Smooth muscle cell (in vitro differentiated cells): ENCODE measurements around the gene SIX4. TPM values are rescaled to one million over a fixed set of nuclear protein-coding genes. Genes with fewer than 3 reads are reported as not detected.

Experiments used
- DNase-seq: peaks from one replicate; lab custom pipeline; 2025; ENCODE audit not compliant: unreplicated experiment; lab: John Stamatoyannopoulos, UW
- H2AFZ ChIP-seq: fragments of 200-600 bp; sonication (generic); 2 replicates; pipeline ENCODE4 v1.6.0; 2016; ENCODE audit warnings: antibody characterized with exemption, low read depth, mild to moderate bottlenecking
- H3F3A ChIP-seq: fragments of 200-600 bp; sonication (generic); 2 replicates; pipeline ENCODE4 v1.6.0; 2017; ENCODE audit warnings: antibody characterized with exemption, low read depth
- H3K27ac ChIP-seq: fragments of 200-600 bp; sonication (generic); 2 replicates; pipeline ENCODE4 v1.5.1; 2016; ENCODE audit warnings: low read depth, mild to moderate bottlenecking
- H3K27me3 ChIP-seq: fragments of 200-600 bp; sonication (generic); 2 replicates; pipeline ENCODE4 v1.6.1; 2016; ENCODE audit warnings: low read depth, mild to moderate bottlenecking
- H3K36me3 ChIP-seq: fragments of 200-600 bp; sonication (generic); 2 replicates; pipeline ENCODE4 v1.5.1; 2016; ENCODE audit warnings: low read depth
- H3K4me1 ChIP-seq: fragments of 200-600 bp; sonication (generic); 2 replicates; pipeline ENCODE4 v1.5.1; 2016; ENCODE audit warnings: low read depth
- H3K4me2 ChIP-seq: fragments of 200-600 bp; sonication (generic); 2 replicates; pipeline ENCODE4 v1.6.0; 2016; ENCODE audit warnings: mild to moderate bottlenecking
- H3K4me3 ChIP-seq: fragments of 200-600 bp; sonication (generic); 2 replicates; pipeline ENCODE4 v1.5.1; 2016; ENCODE audit warnings: mild to moderate bottlenecking
- H3K79me2 ChIP-seq: fragments of 200-600 bp; sonication (generic); 2 replicates; pipeline ENCODE4 v1.6.0; 2016; ENCODE audit warnings: low read depth, mild to moderate bottlenecking
- H3K9ac ChIP-seq: fragments of 200-600 bp; sonication (generic); 2 replicates; pipeline ENCODE4 v1.6.0; 2016; ENCODE audit warnings: low read depth
- H3K9me3 ChIP-seq: fragments of 200-600 bp; sonication (generic); replicated peaks from 2 replicates; pipeline ENCODE4 v1.5.1; 2016; ENCODE audit warnings: low read depth
- H4K20me1 ChIP-seq: fragments of 200-600 bp; sonication (generic); 2 replicates; pipeline ENCODE4 v1.6.0; 2016; ENCODE audit warnings: low read depth
- WGBS: methylation state at CpG from one replicate; pipeline ENCODE4 v1.1.7; 2016; ENCODE audit warnings: low lambda C conversion rate; 5-methylcytosine and 5-hydroxymethylcytosine counted together
- polyA plus RNA-seq: library from polyadenylated mRNA; unstranded; fragments of >200 nt; fragmentation: Nextera tagmentation; extraction: Ambion mirVana; gene quantifications from 2 replicates; pipeline ENCODE4 v1.2.1, GENCODE V29; 2016
- total RNA-seq: library from RNA; depleted of rRNA; stranded (reverse); fragments of >200 nt; gene quantifications from 2 replicates; pipeline ENCODE4 v1.2.3, GENCODE V29; 2014
- TF ChIP-seq, protein P1 (sequence below): fragments of 200-600 bp; sonication (generic); IDR thresholded peaks from 2 replicates; pipeline ENCODE4 v1.5.1; 2017; ENCODE audit warnings: borderline replicate concordance, mild to moderate bottlenecking, antibody characterized with exemption; ENCODE audit not compliant: insufficient read depth, poor library complexity, severe bottlenecking

The SIX4 gene
- total and polyA plus RNA-seq, 2 experiments from 2014 or later = 2.1 to 13.3 TPM

- Histone ChIP-seq H3K27me3 (no peaks in the 10 kb centered on the region), H3K4me3 (no peak overlapping the region), H3K9ac (no peak overlapping the region), H2AFZ (no peak overlapping the region), H4K20me1 (no peaks in the 10 kb centered on the region), H3K36me3 (no peaks in the 10 kb centered on the region), H3K9me3 (no peaks in the 10 kb centered on the region), H3F3A (no peaks in the 10 kb centered on the region), H3K4me2 (no peak overlapping the region), H3K79me2 (no peaks in the 10 kb centered on the region), H3K27ac (no peak overlapping the region), H3K4me1 (peaks cover 8% of the 10 kb centered on the region)
- TF ChIP-seq, protein P1, sequence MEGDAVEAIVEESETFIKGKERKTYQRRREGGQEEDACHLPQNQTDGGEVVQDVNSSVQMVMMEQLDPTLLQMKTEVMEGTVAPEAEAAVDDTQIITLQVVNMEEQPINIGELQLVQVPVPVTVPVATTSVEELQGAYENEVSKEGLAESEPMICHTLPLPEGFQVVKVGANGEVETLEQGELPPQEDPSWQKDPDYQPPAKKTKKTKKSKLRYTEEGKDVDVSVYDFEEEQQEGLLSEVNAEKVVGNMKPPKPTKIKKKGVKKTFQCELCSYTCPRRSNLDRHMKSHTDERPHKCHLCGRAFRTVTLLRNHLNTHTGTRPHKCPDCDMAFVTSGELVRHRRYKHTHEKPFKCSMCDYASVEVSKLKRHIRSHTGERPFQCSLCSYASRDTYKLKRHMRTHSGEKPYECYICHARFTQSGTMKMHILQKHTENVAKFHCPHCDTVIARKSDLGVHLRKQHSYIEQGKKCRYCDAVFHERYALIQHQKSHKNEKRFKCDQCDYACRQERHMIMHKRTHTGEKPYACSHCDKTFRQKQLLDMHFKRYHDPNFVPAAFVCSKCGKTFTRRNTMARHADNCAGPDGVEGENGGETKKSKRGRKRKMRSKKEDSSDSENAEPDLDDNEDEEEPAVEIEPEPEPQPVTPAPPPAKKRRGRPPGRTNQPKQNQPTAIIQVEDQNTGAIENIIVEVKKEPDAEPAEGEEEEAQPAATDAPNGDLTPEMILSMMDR = no peak
- 87% methylated on average over 3 of the region's 3 CpGs for WGBS
- DNase-seq = no peak
These were observed 43.6 kb downstream of the SIX4 start for GRCh38 chr14:60680511-60680910.

GRCh38 chr14:60679566-60680258 lies 44.4 kb downstream of the SIX4 start:
- H3K36me3 ChIP-seq = no peaks in the 10 kb centered on the region
- H3K4me3 ChIP-seq = no peak overlapping the region
- H3K4me2 ChIP-seq = no peak overlapping the region
- no peak overlapping the region for H2AFZ ChIP-seq
- no peaks in the 10 kb centered on the region for H3K27me3 ChIP-seq
- 82% methylated on average over 4 of the region's 4 CpGs for WGBS
- no peak overlapping the region for H3K27ac ChIP-seq
- DNase-seq = no peak
- H3K4me1 ChIP-seq = peaks cover 8% of the 10 kb centered on the region
- no peaks in the 10 kb centered on the region for H4K20me1 ChIP-seq
- no peaks in the 10 kb centered on the region for H3K79me2 ChIP-seq
- no peaks in the 10 kb centered on the region for H3K9me3 ChIP-seq
- no peaks in the 10 kb centered on the region for H3F3A ChIP-seq
- TF ChIP-seq, protein P1 = no peak
- no peak overlapping the region for H3K9ac ChIP-seq

GRCh38 chr14:60677701-60678100 lies 46.5 kb downstream of the SIX4 start:
- DNase-seq = no peak
- TF ChIP-seq, protein P1 = no peak

GRCh38 chr14:60670989-60671388 lies 53.2 kb downstream of the SIX4 start:
- Histone ChIP-seq H3K36me3 (no peaks in the 10 kb centered on the region), H3K9me3 (no peaks in the 10 kb centered on the region), H3K27me3 (no peaks in the 10 kb centered on the region), H2AFZ (no peak overlapping the region), H3K4me2 (no peak overlapping the region), H3K27ac (no peak overlapping the region), H3K4me1 (no peaks in the 10 kb centered on the region), H3F3A (no peaks in the 10 kb centered on the region), H4K20me1 (no peaks in the 10 kb centered on the region), H3K9ac (no peak overlapping the region), H3K79me2 (no peaks in the 10 kb centered on the region), H3K4me3 (no peak overlapping the region)
- DNase-seq = no peak
- TF ChIP-seq, protein P1 = no peak
- WGBS = 93% methylated on average over 3 of the region's 3 CpGs

More at GRCh38 chr14:60677701-60678100, 46.5 kb downstream of the SIX4 start:
- H3K9me3 ChIP-seq = no peaks in the 10 kb centered on the region
- no peaks in the 10 kb centered on the region for H3F3A ChIP-seq
- H3K4me3 ChIP-seq = no peak overlapping the region
- no peak overlapping the region for H3K9ac ChIP-seq
- H4K20me1 ChIP-seq = no peaks in the 10 kb centered on the region
- no peak overlapping the region for H3K27ac ChIP-seq
- no peak overlapping the region for H2AFZ ChIP-seq
- H3K36me3 ChIP-seq = no peaks in the 10 kb centered on the region
- no peak overlapping the region for H3K4me2 ChIP-seq
- no peaks in the 10 kb centered on the region for H3K79me2 ChIP-seq
- H3K27me3 ChIP-seq = no peaks in the 10 kb centered on the region
- H3K4me1 ChIP-seq = peaks cover 8% of the 10 kb centered on the region
